Right atrium auricular region (tissue), 2 donors: Measurements from ENCODE around the gene ZNF436. TPM values are rescaled to one million over a fixed set of nuclear protein-coding genes. Genes with fewer than 3 reads are reported as not detected.
A peak's percentile ranks its signal among the peaks of the same experiment; 100 is the strongest.

Experiments used
- DNase-seq: peaks from one replicate; pipeline ENCODE4 v3.0.0-alpha.2; 2019; ENCODE audit warnings: low spot score
- H3K27ac ChIP-seq, 2 donors: fragments of 200-600 bp; sonication (generic); 1 replicate in 1 of 2; 2 replicates in 1 of 2; pipeline ENCODE4 v1.5.1; 2016 to 2019
- H3K27me3 ChIP-seq, 2 donors: fragments of 200-600 bp; sonication (generic); one replicate each; pipeline versions ENCODE4 v1.5.1 to v1.6.0; 2017 to 2019
- H3K36me3 ChIP-seq: fragments of 200-600 bp; sonication (generic); one replicate; pipeline ENCODE4 v1.5.1; 2016
- H3K4me1 ChIP-seq, 2 donors: fragments of 200-600 bp; sonication (generic); one replicate each; pipeline versions ENCODE4 v1.5.1 to v1.6.0; 2017 to 2019
- H3K4me3 ChIP-seq, 2 donors: fragments of 200-600 bp; sonication (generic); 1 replicate in 1 of 2; 2 replicates in 1 of 2; pipeline ENCODE4 v1.5.1; 2017 to 2019; ENCODE audit warnings: mild to moderate bottlenecking in 1 of 2, moderate library complexity in 1 of 2
- H3K9me3 ChIP-seq, 2 donors: fragments of 200-600 bp; sonication (generic); one replicate each; pipeline ENCODE4 v1.5.1; 2019
- total RNA-seq, 2 donors: library from RNA; depleted of rRNA; stranded (reverse); fragments of >200 nt; gene quantifications; one replicate each; pipeline ENCODE4 v1.1.0, GENCODE V29; 2016
- TF ChIP-seq, protein P1 (sequence below), 2 donors: fragments of 200-600 bp; sonication (generic); IDR thresholded peaks; one replicate each; pipeline ENCODE4 v1.5.1; 2019; ENCODE audit warnings: antibody characterized with exemption in 2 of 2

The ZNF436 gene
- total RNA-seq, 2 donors from 2014 or later = 7.9 to 10.0 TPM

DNA sequence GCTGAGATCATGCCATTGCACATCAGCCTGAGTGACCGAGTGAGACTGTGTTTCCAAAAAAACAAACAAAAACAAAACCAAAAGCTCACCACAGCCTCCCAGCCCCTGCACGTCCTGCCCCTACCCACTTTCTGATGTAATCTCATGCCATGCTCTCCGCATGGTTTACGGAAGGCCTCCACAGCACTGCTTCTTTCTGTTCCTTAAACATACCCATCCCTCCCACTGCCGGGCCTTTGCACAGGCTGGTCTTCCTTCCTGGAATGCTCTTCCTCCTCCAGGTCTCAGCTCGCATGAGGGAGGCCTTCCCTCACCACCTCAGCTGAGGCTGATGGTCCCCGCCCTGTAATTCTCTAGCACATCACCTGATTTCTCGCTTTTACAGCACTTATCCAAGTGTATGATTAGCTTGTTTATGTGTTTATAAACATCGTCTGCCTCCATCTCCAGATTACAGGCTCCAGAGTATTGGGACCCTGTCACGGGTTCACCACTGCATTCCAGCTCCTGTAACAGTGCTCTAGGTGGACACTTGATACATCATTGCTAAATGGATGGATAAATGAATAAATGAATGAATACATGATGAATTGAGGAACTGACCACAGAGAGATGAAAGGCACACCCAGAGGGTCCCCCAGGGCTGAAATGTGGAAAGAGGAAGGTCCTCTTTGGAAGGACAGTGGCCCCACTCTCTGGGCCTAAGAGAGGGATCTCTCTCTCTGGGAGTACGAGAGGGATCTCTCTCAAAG is 32.8 kb upstream of the ZNF436 start:
- TF ChIP-seq, protein P1, sequence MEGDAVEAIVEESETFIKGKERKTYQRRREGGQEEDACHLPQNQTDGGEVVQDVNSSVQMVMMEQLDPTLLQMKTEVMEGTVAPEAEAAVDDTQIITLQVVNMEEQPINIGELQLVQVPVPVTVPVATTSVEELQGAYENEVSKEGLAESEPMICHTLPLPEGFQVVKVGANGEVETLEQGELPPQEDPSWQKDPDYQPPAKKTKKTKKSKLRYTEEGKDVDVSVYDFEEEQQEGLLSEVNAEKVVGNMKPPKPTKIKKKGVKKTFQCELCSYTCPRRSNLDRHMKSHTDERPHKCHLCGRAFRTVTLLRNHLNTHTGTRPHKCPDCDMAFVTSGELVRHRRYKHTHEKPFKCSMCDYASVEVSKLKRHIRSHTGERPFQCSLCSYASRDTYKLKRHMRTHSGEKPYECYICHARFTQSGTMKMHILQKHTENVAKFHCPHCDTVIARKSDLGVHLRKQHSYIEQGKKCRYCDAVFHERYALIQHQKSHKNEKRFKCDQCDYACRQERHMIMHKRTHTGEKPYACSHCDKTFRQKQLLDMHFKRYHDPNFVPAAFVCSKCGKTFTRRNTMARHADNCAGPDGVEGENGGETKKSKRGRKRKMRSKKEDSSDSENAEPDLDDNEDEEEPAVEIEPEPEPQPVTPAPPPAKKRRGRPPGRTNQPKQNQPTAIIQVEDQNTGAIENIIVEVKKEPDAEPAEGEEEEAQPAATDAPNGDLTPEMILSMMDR (IDR thresholded peaks at IDR 0.05) = no peak
- H3K36me3 ChIP-seq = no peaks in the 10 kb centered on the region
- H3K27ac ChIP-seq = peak overlapping the region; percentile 51 to 69
- H3K4me1 ChIP-seq = peaks cover 3 to 42% of the 10 kb centered on the region in 2 donors
- H3K27me3 ChIP-seq = no peaks in the 10 kb centered on the region
- no peak for DNase-seq
- no peaks in the 10 kb centered on the region for H3K9me3 ChIP-seq
- H3K4me3 ChIP-seq = no peak overlapping the region

DNA sequence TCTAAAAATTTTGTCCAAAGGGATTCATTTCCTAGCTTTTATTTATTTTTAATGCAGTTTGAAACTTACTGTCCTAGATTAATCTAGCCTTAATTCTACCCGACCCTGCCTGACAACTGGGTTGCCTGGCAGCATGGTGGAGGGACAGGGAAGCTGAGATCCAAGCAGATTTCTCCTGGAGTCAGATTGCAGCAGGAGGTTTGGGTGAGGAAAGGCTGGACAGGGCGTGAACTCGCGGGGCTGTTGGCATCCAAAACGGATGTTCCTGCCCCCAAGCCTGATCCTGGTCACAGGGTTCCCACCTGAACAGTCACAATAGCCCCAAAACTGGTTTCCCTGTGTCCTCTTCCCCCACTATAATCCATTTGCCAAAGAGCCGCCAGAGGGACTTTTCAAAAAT is 31.7 kb upstream of the ZNF436 start:
- H3K36me3 ChIP-seq = no peaks in the 10 kb centered on the region
- H3K9me3 ChIP-seq = no peaks in the 10 kb centered on the region
- no peak overlapping the region for H3K4me3 ChIP-seq
- DNase-seq = no peak
- H3K27ac ChIP-seq = peak overlapping the region; percentile 27 to 74
- H3K27me3 ChIP-seq = no peaks in the 10 kb centered on the region
- peaks cover 3 to 42% of the 10 kb centered on the region in 2 donors for H3K4me1 ChIP-seq
- TF ChIP-seq, protein P1 (IDR thresholded peaks at IDR 0.05) = no peak

DNA sequence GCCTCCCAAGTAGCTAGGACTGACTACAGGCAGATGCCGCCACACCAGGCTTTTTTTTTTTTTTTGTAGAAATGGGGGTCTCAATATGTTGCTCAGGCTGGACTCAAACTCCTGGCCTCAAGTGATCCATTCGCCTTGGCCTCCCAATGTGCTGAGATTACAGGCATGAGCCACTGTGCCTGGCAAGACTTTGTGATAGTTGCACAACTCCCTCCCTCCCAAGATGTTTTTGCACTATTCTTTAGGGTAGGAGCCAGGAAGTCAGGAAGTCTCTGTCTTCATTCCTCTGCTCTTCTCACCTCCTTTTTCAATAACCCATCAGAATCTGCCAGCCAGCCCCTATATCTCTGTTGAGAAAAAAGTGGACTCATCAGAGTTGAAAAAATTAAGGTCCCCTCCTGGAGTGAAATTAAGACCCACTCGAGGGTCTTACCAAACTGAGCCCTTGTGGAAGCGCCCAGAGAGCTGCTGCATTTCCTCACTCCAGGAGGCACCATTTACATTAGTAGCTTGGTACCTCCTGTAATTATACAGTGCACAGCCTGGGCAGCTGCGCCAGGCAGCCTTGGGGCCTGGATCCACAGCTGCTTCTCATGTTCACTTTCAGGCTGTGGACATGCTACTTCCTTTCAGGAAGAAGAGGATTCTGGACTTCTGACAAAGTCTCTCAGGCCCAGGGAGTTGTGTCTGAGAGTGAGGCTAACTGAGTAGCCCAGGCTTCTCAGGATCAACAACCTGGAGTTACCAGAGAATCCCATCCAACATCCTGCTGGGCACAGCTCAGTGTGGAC is 30.9 kb upstream of the ZNF436 start:
- no peaks in the 10 kb centered on the region for H3K36me3 ChIP-seq
- H3K9me3 ChIP-seq = no peaks in the 10 kb centered on the region
- H3K27ac ChIP-seq = peak overlapping the region; percentile 27 to 74
- TF ChIP-seq, protein P1 (IDR thresholded peaks at IDR 0.05) = no peak
- no peak for DNase-seq
- H3K4me3 ChIP-seq = no peak overlapping the region
- no peaks in the 10 kb centered on the region for H3K27me3 ChIP-seq
- H3K4me1 ChIP-seq = peaks cover 3 to 45% of the 10 kb centered on the region in 2 donors

DNA sequence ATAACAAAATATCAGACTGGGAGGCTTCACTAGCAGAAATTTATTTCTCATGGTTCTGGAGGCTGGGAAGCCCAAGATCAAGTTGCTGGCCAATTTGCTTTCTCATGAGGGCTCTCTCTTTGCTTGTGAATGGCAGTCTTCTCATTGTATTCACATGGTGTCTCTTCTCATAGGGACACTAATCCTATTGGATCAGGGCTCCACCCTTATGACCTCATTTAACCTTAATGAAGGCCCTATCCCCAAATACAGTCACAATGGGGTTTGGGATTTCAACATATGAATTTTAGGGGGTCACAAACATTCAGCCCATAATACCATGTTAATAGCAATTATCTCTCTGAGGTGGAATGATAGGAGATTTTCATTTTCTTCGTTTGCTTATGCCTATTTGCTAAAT is 29.6 kb upstream of the ZNF436 start:
- TF ChIP-seq, protein P1 (IDR thresholded peaks at IDR 0.05) = no peak
- Histone ChIP-seq H3K27me3 (no peaks in the 10 kb centered on the region), H3K4me3 (no peak overlapping the region), H3K9me3 (no peaks in the 10 kb centered on the region), H3K36me3 (no peaks in the 10 kb centered on the region), H3K4me1 (peaks cover 3 to 52% of the 10 kb centered on the region in 2 donors), H3K27ac (no peak overlapping the region)
- DNase-seq = no peak

DNA sequence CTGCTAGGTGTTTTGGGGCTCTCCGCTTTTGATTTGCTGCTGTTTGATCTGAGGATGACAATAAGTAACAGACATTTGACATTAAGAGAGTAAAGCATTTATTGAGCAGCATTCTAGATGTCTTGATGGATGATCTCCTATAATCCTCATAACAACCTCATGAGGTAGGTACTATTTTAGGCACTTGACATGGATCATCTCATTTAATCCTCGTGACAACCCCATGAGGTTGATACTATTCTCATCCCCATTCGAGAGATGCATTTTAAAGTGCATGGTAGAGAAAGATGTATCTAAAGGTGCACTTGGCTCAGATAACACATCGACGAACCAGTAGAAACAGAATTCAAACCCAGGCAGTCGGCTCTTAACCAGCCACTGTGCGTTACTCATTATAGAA is 28.3 kb upstream of the ZNF436 start:
- no peaks in the 10 kb centered on the region for H3K36me3 ChIP-seq
- DNase-seq = no peak
- H3K9me3 ChIP-seq = no peaks in the 10 kb centered on the region
- peaks cover 3 to 52% of the 10 kb centered on the region in 2 donors for H3K4me1 ChIP-seq
- H3K4me3 ChIP-seq = no peak overlapping the region
- TF ChIP-seq, protein P1 (IDR thresholded peaks at IDR 0.05) = no peak
- H3K27ac ChIP-seq = no peak overlapping the region
- H3K27me3 ChIP-seq = no peaks in the 10 kb centered on the region
